GM19351 (cell line): ENCODE data around the gene SERPINA12.
A peak's percentile ranks its signal among the peaks of the same experiment; 100 is the strongest.

Source experiments
- ATAC-seq: cut with Tn5 transposase; IDR thresholded peaks from one replicate; pipeline ENCODE4 v1.9.1; 2021; ENCODE audit warnings: mild to moderate bottlenecking, moderate library complexity; ENCODE audit not compliant: unreplicated experiment

The SERPINA12 gene

DNA sequence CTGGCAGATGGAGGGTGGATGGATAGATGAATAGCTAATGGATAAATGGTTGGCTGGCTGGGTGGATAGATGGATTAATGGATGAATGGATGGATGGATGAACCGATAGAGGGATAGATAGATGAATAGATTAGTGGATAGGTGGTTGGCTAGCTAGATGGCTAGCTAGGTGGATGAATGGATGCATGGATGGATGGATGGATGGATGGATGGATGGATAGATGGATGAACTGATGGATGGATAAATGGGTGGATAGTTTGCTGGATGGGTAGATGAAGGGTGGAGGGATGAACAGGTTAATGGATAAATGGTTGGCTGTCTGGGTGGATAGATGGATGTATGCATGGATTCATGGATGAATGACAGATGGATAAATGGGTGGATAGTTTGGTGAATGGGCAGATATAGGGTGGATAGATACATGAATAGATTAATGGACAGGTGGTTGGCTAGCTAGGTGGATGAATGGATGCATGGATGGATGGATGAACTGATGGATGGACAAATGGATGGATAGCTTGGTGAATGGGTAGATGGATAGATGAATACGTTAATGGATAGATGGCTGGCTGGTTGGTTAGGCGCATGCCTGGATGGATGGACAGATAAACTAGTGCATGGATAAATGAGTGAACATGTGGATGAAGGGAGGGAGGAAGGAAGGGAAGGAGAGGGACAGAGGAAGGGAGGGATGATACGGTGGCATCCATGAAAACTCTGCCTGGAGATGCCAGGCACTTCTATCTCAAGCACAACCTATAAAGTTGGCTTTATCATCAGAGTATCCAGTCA is 41.3 kb downstream of the SERPINA12 start:
- ATAC-seq: no peak

DNA sequence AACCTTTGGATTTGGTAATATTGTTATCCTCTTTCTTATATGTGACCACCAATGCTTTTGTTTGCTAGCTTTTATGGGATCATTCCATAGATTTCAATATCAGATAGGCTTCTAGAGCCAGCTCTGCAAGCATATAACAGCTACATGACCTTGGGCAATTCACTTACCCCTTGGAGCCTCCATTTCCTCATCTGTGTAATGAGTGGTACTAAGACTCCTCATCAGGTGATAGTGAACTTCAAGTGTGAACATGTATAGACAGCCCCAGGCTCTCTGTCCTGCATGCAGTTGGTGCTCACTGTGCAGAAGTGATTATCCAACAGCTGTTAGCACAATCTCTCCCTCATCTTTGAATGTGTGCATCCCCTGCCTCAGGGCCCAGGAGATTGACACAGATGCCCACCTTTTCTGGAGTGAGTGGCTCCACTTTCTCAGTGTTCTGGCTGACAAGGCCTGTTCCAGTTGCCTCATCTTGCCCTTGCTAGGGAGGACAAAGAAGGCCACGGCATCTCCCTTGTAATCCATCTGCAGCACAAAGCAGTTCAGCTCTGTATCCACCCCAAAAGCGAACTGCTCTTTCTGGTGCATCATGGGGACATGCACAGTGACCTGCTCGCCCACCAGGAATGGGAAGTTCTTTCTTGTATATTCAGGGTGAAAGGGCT is 42.4 kb downstream of the SERPINA12 start:
- ATAC-seq: no peak

DNA sequence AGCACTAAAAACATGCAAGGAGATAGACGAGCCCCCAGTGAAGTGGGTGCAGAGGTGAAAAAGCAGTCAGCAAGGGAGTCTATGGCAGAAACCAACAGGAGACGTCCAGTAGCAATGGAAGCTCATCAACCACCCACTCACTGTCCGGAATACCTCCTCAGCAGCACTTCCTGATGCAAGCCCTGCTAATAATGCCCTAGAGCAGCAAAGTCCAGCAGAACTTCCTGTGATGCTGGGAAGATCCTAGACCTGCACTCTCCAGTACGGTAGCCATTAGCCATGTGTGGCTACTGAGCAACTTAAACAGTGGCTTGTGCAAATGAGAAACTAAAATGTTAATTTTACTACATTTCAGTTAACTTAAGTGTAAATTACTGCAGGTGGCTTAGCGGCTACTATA is 44.2 kb downstream of the SERPINA12 start:
- ATAC-seq: no peak

DNA sequence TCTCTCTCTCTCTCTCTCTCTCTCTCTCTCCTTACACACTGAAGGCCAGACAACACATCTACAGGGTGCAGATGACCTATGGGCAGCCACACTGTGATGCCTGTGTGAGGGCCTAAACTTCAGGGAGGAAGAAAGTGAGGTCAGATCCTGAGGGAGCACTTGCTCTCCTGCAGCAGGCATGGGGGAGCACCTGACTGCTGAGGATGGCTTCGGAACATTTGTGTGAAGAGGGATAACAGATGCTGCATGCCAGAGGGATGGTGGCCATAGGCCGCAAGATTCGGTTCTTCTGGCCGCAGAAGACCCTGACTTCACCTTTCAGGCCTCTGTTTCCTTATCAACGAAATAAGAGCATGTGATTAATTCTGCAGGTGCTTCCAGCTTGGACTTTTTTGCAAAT is 45.0 kb downstream of the SERPINA12 start:
- no peak for ATAC-seq

DNA sequence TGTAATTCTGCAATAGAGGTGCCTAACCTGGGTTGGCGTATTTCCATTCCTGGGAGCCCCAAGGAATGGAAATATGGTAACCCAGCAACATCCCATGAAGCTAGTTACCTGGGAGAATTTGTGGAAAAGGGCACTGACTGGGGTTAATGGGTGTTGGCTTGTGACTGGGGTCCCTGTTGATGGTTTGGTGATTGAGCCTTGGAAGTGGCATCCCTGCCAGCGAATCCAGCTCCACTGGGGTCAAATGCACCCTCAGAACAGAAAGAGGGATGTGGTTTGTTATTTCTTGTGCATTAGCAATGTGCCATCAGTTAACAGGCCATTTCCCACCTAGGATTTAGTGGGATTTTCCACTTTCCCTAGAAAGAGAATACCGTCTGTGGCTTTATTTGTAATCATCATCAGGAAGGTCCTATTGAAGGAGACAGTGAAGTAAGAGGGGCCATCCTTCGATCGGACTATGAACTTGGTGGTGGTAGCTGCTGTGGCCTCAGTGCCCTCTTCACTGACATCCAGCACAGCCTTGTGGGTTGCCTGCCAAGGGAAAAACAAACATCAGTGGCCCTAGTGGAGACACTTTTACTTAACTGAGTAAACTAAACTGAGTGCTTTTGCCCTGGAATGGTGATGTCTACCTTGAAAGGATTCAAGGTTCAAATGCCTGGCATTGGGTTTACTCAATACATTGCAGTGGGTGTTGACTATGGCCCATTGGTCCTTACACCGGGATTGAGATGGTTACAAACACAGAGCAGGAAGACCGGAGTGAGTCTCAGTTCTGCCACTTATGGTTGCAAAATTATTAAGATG is 46.3 kb downstream of the SERPINA12 start:
- no peak for ATAC-seq

DNA sequence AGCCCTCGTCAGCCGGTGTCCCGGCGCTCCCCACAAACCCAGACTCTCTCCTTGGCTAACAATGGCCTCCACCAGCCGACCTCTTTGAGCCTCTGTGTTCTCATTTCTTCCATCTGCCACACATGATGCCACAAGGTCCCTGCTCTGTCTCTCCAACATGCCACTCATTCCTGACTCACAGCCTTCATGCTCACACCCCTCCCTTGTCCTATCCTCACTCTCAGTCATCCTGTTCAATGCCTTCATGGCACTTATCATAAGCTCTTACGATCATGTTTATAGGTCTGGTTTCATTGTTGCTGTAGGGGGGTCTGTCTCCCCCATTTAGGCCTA is 47.1 kb downstream of the SERPINA12 start:
- ATAC-seq: no peak

DNA sequence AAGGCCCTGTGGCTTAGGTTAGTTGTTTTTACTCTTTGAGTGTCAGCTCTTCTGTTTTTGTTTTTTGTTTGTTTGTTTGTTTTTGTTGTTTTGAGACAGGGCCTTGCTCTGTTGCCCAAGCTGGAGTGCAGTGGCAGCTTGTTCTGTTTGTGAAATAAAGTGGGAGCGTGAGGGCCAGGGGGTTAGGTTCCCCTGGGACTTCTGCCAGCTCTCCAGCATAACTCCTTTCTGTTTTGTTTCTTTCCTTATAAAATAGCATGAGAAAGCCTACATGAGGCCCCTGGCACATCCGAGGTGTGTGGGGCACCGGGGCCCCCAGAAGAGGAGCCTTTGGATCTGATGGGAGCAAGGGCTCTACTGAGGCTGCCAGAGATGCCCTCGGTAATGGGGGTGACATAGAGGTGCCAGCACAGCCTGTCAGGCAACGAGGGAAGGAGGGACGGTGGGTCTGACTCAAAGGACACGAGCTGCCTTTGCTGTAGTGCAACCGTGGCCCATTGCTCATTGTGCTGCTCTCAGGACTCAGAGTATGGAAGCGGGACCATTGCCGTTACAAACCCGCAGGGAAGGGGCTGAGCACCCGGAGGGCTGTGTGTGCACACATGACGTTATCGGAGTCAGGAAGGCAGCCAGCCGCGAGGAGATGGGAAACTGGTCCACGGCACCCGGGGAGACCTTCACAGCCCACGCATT is 47.6 kb downstream of the SERPINA12 start:
- ATAC-seq: no peak

DNA sequence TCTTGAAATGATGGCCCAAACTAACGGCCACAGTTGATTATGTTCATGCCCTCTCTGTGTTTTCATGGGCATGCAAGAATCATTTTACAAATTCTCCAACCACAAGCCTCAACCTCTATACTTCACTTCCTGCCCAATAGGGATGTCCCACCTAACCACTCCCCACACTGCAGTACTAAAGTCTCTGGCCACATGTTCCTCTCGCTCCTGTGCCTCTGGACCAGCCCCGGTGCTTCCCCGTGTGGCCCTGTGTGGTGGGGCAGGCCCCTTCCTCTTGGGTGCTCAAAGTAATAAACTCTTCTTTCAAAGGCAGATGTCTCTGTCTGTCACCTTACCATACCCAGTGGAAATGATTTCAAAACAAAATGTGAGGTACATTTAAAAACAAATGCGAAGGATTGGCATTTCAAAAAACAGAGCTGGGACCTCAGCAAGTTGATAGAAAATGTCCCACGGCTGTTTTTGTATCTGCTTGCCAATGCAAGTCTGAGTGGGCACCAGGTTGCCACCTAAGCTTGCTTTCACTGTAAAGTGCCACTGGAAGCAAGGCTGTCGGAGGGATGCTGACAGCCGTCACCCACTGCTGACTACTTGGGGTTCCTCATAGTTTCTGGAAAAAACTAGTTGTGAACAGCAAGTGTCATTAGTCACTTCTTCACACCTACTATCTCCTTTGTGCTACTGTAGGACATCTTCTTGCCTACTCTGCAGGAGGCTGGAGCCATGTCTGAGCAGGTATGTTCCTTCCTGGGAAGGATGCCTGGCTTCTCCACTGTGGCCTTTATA is 48.4 kb downstream of the SERPINA12 start:
- ATAC-seq: peak; percentile 53

DNA sequence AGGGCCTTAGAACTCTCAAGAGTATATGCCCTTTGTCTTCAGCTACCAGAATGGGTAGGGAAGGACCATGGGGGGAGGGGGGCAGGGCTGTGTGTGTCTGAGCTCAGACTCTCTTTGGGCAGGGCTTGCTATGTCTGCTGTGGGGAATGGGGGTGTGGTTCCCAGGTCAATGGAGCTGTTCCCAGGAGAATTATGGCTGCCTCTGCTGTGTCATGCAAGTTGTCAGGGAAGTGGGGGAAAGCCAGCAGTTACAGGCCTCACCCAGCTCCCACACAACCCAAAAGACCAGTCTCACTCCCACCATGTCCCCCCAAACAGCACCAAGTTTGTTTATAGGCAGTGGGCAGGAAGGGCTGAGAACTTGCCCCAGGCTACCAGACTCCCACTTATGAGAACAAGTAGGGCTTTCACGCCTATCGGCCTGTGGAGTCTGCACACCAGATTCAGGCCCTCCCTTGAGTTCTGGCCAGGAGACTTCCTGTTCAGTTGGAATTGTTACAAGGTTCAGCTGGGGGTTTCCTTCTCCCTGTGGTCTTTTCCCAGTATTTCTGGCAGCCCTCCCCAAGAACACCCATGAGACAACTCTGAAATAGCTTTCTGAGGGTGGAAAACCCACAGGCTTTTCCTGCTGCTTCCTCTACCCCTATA is 50.6 kb downstream of the SERPINA12 start:
- ATAC-seq: no peak

DNA sequence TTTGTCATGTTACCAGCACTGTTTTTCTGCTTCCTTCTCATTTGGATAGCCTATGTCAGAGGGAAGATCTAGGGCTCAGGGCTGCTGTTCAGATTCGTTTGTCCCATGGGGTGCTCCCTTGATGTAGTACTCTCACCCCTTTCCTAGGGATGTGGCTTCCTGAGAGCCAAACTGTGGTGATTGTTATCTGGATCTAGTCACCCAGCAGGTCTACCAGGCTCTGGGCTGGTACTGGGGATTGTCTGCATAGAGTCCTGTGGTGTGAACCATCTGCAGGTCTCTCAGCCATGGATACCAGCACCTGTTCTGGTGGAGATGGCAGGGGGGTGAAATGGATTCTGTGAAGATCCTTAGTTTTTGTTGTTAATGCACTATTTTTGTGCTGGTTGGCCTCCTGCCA is 51.2 kb downstream of the SERPINA12 start:
- no peak for ATAC-seq

DNA sequence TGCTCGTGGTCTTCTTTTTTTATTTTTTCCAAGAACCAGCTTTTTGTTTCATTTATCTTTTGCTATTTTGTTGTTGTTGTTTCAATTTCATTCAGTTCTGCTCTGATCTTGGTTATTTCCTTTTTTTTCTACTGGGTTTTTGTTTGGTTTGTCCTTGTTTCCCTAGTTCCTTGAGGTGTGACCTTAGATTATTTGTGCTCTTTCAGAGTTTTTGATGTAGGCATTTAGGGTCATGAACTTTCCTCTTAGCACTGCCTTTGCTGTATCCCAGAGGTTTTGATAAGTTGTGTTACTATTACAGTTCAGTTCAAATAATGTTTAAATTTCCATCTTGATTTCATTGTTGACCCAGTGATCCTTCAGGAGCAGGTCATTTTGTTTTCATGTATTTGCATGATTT is 53.3 kb downstream of the SERPINA12 start:
- no peak for ATAC-seq

DNA sequence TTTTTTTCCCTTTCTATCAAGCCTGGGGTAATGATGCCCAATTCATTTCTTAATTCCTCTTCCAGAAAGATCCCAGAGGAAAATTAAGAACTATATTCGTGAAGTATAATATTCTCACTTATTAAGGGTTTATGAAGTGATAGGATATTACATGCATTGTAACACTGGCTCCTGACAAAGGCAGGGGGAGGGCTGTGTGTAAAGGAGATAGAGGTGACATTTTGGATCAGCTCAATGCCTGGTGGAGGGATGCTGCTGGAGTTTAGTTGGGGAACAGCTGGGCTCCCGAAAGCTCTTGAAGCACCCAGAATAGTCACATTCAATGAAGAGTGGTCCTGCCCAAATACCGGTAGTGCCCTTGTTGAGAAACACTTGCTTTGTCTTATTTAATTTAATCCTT is 57.4 kb downstream of the SERPINA12 start:
- no peak for ATAC-seq

DNA sequence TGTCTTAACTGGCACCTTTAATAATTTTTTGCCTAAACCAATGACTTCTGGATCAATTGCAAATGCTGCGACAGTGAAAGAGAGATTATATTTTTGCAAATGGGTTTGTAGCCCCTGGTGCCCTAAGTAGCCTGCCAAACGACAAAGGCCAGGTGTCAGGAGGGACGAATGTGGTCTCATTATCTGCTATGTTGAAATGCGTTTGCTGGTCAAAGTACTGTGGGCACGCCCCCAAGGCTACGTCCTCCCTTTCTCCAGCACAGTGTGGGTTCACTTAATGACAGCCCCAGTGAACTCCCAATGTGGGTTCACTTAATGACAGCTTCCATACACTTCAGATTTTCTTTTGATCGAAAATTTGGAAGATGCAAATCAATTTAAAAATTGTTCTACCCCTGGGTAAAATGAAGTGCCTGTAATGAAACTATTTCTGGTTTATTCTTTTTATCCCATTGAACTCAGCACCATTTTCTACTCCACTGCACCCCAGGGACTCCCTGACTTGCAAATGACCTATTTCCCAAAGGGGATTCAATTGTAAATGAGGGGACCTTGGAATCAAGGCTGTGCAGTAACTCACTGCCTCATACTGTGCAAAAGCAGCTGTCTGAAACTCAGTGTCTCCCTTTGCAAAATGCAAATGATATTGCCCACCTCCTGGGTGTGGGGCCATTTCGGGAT is 58.0 kb downstream of the SERPINA12 start:
- ATAC-seq: no peak

DNA sequence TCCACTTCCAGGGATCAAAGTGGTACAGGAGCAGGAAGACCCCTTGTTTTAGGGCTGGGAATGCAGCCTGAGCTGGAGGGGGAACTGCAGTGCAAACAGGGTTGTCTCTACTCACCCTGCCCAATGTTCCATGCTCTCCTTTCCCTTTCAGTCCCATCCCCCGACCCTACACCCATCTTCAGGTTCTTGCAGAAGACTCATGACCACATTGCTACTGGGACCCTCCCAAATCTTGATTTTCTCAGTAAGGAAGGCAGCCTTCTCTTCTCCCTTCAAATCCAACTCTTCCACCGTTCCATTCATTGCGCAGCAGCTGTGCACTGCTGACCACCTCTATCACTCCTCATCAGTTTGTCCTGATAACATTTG is 58.6 kb downstream of the SERPINA12 start:
- ATAC-seq: no peak

DNA sequence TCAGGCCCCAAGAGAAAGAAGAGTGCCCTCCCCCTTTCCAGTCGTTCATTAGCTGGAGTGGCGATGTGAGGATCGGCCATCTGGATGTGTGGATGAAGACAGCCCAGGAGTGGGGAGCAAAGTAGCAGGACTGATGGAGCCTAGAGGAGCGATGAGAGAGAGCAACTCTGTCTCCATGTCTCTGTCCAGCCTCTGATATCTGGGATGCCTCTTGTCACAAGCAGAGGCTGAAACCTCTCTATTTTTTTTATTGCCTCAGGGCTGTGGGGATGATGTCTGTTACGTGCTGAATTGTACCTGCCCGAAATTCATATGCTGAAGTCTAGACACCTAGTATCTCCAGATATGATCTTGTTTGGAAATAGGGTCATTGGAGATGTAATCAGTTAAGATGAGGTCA is 59.3 kb downstream of the SERPINA12 start:
- no peak for ATAC-seq

DNA sequence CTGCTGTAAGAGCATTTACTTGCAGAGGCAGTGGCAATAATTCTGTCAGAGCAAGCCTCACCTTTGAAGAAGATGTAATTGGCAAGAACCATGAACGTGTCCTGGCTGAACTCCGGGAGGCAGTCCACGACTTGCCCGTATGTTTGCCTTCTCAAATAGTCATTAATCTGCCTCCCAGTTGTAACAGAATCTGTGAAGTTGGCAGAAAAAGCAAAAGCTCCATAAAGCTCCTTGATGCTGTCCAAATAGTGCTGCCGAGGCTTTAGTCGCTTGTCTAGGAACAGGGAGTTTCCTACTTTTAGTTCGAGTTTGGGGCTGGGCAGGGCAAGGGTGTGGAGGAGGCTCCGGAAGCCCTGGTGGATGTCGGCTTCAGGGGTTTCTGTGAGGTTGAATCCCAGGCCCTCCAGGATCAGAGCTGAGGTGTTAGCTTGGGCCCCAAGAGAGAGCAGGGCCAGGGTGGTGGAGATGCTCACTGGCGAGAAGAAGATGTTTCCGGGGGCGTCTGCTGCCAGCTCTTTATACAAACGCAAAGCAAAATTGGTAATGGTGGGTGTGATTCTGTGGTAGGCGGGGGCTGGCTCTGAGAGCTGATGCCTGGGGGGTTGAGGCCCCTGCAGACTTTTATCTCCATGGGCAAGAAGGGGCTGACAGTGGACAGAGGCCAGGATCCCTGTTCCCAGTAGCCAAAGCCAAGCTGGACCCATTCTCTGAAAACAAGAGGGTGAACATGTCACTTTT is 61.0 kb downstream of the SERPINA12 start:
- no peak for ATAC-seq

DNA sequence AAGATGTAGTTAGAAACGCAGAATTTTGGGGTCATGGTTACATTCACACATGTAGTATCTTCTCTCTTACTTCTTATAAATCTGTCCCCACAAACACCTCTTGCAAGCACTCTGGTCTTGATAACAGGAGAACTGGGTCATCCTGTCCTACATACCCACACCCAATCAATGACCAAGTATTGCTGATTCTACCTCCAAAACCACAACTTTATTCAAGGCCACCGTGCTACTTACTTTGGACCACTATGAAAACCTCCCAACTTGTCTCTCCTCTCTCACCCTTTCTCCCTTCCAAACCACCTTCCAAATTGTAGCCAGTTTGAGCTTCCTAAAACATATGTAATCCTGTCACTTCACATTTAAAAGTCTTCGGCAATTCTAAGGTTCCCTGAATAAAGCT is 62.1 kb downstream of the SERPINA12 start:
- no peak for ATAC-seq

DNA sequence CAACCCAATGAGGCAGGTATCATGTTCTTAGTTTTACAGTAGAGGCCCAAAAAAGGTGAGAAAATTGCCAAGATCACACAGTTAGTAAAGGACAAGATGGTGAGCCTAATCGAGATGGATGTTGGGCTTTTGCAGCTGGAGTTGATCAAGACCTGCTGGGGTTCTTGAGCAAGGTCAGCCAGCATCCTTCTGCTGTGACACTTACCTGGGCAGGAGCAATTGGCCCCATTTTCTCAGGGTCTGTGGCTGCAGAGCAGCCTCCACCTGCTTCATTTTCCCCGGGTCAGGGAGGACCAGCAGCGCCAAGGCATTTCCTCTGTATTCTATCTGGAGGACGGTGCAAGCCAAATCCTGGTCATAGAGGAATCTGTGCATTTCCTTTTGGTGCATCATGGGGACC is 63.1 kb downstream of the SERPINA12 start:
- no peak for ATAC-seq

DNA sequence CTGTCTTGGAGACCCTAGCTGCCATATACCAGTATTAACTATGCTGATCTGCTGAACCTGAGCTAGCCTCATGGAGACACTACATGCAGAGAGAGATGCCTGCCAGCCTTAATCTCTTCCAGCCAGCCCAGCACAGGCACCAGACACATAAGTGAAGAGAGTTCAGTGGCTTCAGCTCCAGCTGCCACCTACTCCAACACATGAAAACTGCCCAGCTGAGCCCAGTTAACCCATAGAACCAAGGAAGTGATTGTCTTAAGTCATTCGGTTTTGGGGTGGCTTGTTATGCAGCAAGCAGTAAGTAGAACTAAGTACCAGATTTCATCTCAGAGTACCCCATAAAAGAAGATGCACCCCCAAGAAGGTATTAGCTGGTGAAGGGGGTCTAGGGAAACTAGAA is 64.3 kb downstream of the SERPINA12 start:
- no peak for ATAC-seq
